Activated CD8-positive, alpha-beta memory T cell treated with anti-CD3 and anti-CD28 coated beads, Interleukin-2, amount 50 U/mL, for 4 hours (primary cell): Measurements from ENCODE around the gene FCAR.
A peak's percentile ranks its signal among the peaks of the same experiment; 100 is the strongest.
"Not testable (repeated sequence)": the region's sequence is repeated elsewhere in the genome, so short reads cannot be mapped to it uniquely, and the experiment has no call there.

Experiments used
- DNase-seq: peaks from one replicate; pipeline ENCODE4 v3.0.0-alpha.2; 2020

The FCAR gene

GRCh38 chr19:54896036-54896435 is 22.0 kb downstream of the FCAR start:
- DNase-seq: no peak

- not testable (repeated sequence) for DNase-seq
These were observed 24.6 kb downstream of the FCAR start for GRCh38 chr19:54898685-54899084.

- not testable (repeated sequence) for DNase-seq
These were observed 25.6 kb downstream of the FCAR start for GRCh38 chr19:54899646-54900045.

- not testable (repeated sequence) for DNase-seq
These were observed 27.1 kb downstream of the FCAR start for GRCh38 chr19:54901153-54901552.

GRCh38 chr19:54902061-54902460 is 28.0 kb downstream of the FCAR start:
- DNase-seq: no peak

- DNase-seq: no peak
These were observed 29.3 kb downstream of the FCAR start for GRCh38 chr19:54903303-54903702.

GRCh38 chr19:54904261-54904660 is 30.2 kb downstream of the FCAR start:
- DNase-seq: not testable (repeated sequence)

- no peak for DNase-seq
These were observed 31.4 kb downstream of the FCAR start for GRCh38 chr19:54905421-54905802.

GRCh38 chr19:54905803-54906511 is 31.9 kb downstream of the FCAR start, which contains the start of gene NCR1:
NCR1 (plus strand) TSS chr19:54906148; CDS start chr19:54906188, 40 bp downstream.
- DNase-seq: peak; percentile 15

GRCh38 chr19:54906819-54907218 is 32.8 kb downstream of the FCAR start:
- no peak for DNase-seq

GRCh38 chr19:54907899-54908298 is 33.9 kb downstream of the FCAR start:
- DNase-seq: not testable (repeated sequence)

GRCh38 chr19:54916822-54917221 is 42.8 kb downstream of the FCAR start:
- DNase-seq: no peak

- DNase-seq: no peak
These were observed 44.5 kb downstream of the FCAR start for GRCh38 chr19:54918499-54918898.

GRCh38 chr19:54919646-54920563 is 45.9 kb downstream of the FCAR start:
- not testable (repeated sequence) for DNase-seq

GRCh38 chr19:54921082-54921481 is 47.0 kb downstream of the FCAR start:
- DNase-seq: no peak

- no peak for DNase-seq
These were observed 49.2 kb downstream of the FCAR start for GRCh38 chr19:54923276-54923675.

GRCh38 chr19:54928299-54928698 is 54.3 kb downstream of the FCAR start:
- DNase-seq: no peak

GRCh38 chr19:54937926-54938325 is 63.9 kb downstream of the FCAR start:
- no peak for DNase-seq

- DNase-seq: no peak
These were observed 64.9 kb downstream of the FCAR start for GRCh38 chr19:54938906-54939305.

- DNase-seq: not testable (repeated sequence)
These were observed 65.5 kb downstream of the FCAR start for GRCh38 chr19:54939538-54939937.
